H9 (cell line): Measurements from ENCODE around the gene MKNK2. TPM values are rescaled to one million over a fixed set of nuclear protein-coding genes. Genes with fewer than 3 reads are reported as not detected.

Source experiments
- DNase-seq: peaks from one replicate; pipeline ENCODE4 v3.0.0-alpha.2; 2017
- H2AFZ ChIP-seq: one replicate; pipeline ENCODE4 v1.6.1; 2013; ENCODE audit warnings: mild to moderate bottlenecking, low read length, control low read depth, moderate library complexity
- H2AK5ac ChIP-seq: 2 replicates; pipeline ENCODE4 v1.6.1; 2013; ENCODE audit warnings: low read length, control low read depth, mixed read lengths; ENCODE audit not compliant: insufficient read length
- H2BK120ac ChIP-seq: one replicate; pipeline ENCODE4 v1.6.1; 2013; ENCODE audit warnings: low read depth, mild to moderate bottlenecking, low read length, control low read depth, inconsistent platforms; ENCODE audit not compliant: poor library complexity, severe bottlenecking
- H2BK12ac ChIP-seq: 2 replicates; pipeline ENCODE4 v1.6.1; 2013; ENCODE audit warnings: low read length, control low read depth, mixed read lengths, low read depth; ENCODE audit not compliant: insufficient read length
- H2BK15ac ChIP-seq: 2 replicates; pipeline ENCODE4 v1.6.1; 2013; ENCODE audit warnings: low read depth, low read length, control low read depth
- H2BK20ac ChIP-seq: one replicate; pipeline ENCODE4 v1.6.1; 2013; ENCODE audit warnings: low read depth, mild to moderate bottlenecking, low read length, control low read depth, inconsistent platforms; ENCODE audit not compliant: poor library complexity, severe bottlenecking
- H2BK5ac ChIP-seq: 2 replicates; pipeline ENCODE4 v1.6.1; 2013; ENCODE audit warnings: low read length, control low read depth, mixed read lengths; ENCODE audit not compliant: insufficient read length
- H3K14ac ChIP-seq: 2 replicates; pipeline ENCODE4 v1.6.1; 2013; ENCODE audit warnings: low read length, control low read depth; ENCODE audit not compliant: insufficient read depth
- H3K18ac ChIP-seq: 2 replicates; pipeline ENCODE4 v1.6.1; 2013; ENCODE audit warnings: low read depth, mild to moderate bottlenecking, mixed read lengths, low read length, control low read depth; ENCODE audit not compliant: insufficient read length
- H3K23ac ChIP-seq: 2 replicates; pipeline ENCODE4 v1.6.1; 2013; ENCODE audit warnings: low read length, control low read depth, mixed read lengths, low read depth; ENCODE audit not compliant: insufficient read length
- H3K23me2 ChIP-seq: 2 replicates; pipeline ENCODE4 v1.6.1; 2013; ENCODE audit warnings: low read depth, mild to moderate bottlenecking, mixed read lengths, low read length, control low read depth; ENCODE audit not compliant: insufficient read length, poor library complexity, severe bottlenecking
- H3K27ac ChIP-seq: 2 replicates; pipeline ENCODE4 v1.5.1; 2013; ENCODE audit warnings: low read length, control low read depth, mixed read lengths, low read depth; ENCODE audit not compliant: insufficient read length
- H3K27me3 ChIP-seq: 2 replicates; pipeline ENCODE4 v1.6.1; 2013; ENCODE audit warnings: low read length, control low read depth, inconsistent platforms; ENCODE audit not compliant: insufficient read depth
- H3K4ac ChIP-seq: 2 replicates; pipeline ENCODE4 v1.6.1; 2013; ENCODE audit warnings: low read depth, mild to moderate bottlenecking, control low read depth, inconsistent platforms, low read length, moderate library complexity
- H3K4me1 ChIP-seq: 2 replicates; pipeline ENCODE4 v1.6.1; 2013; ENCODE audit warnings: low read length, control low read depth, inconsistent platforms; ENCODE audit not compliant: insufficient read depth
- H3K4me2 ChIP-seq: 2 replicates; pipeline ENCODE4 v1.6.1; 2013; ENCODE audit warnings: low read length, control low read depth, mixed read lengths; ENCODE audit not compliant: insufficient read length, insufficient read depth
- H3K56ac ChIP-seq: 2 replicates; pipeline ENCODE4 v1.6.1; 2013; ENCODE audit warnings: low read depth, mild to moderate bottlenecking, mixed read lengths, low read length, control low read depth; ENCODE audit not compliant: insufficient read length
- H3K79me1 ChIP-seq: 2 replicates; pipeline ENCODE4 v1.6.1; 2013; ENCODE audit warnings: low read depth, mild to moderate bottlenecking, moderate library complexity, low read length, control low read depth, inconsistent platforms; ENCODE audit not compliant: insufficient read depth, poor library complexity, severe bottlenecking
- H3K79me2 ChIP-seq: 2 replicates; pipeline ENCODE4 v1.6.1; 2013; ENCODE audit warnings: low read length, control low read depth, inconsistent platforms; ENCODE audit not compliant: insufficient read depth
- H3K9ac ChIP-seq: 2 replicates; pipeline ENCODE4 v1.6.1; 2013; ENCODE audit warnings: low read length, control low read depth, mixed read lengths; ENCODE audit not compliant: insufficient read length; ENCODE audit errors: extremely low read depth
- H3K9me3 ChIP-seq: one replicate; pipeline ENCODE4 v1.6.1; 2013; ENCODE audit warnings: low read depth, low read length, inconsistent platforms; ENCODE audit not compliant: control insufficient read depth
- H3T11ph ChIP-seq: one replicate; pipeline ENCODE4 v1.6.1; 2013; ENCODE audit warnings: mild to moderate bottlenecking, low read length, control low read depth, inconsistent platforms
- H4K20me1 ChIP-seq: one replicate; pipeline ENCODE4 v1.6.1; 2013; ENCODE audit not compliant: control insufficient read depth, insufficient read length, insufficient read depth
- H4K5ac ChIP-seq: 2 replicates; pipeline ENCODE4 v1.6.1; 2013; ENCODE audit warnings: low read depth, mild to moderate bottlenecking, mixed read lengths, low read length, control low read depth; ENCODE audit not compliant: insufficient read length
- H4K8ac ChIP-seq: replicated peaks from 2 replicates; pipeline ENCODE4 v1.6.1; 2013; ENCODE audit warnings: low read length, control low read depth, mixed read lengths, low read depth; ENCODE audit not compliant: insufficient read length
- H4K91ac ChIP-seq: 2 replicates; pipeline ENCODE4 v1.6.1; 2013; ENCODE audit warnings: low read depth, mild to moderate bottlenecking, moderate library complexity, mixed read lengths, low read length, control low read depth; ENCODE audit not compliant: insufficient read length
- H3K27ac Mint-ChIP-seq, 3 experiments: 2 replicates in 2 of 3; 3 replicates in 1 of 3; pipeline ENCODE4 v1.8.0; 2020 to 2021; ENCODE audit warnings: mixed read lengths in 3 of 3, mild to moderate bottlenecking in 1 of 3, moderate library complexity in 1 of 3
- H3K27me3 Mint-ChIP-seq: 2 replicates; pipeline ENCODE4 v1.8.0; 2021; ENCODE audit warnings: low read depth, mild to moderate bottlenecking, moderate library complexity, mixed read lengths
- H3K36me3 Mint-ChIP-seq, 3 experiments: 2 replicates in 2 of 3; 3 replicates in 1 of 3; pipeline ENCODE4 v1.8.0; 2020 to 2021; ENCODE audit warnings: low read depth in 3 of 3, mixed read lengths in 3 of 3; ENCODE audit not compliant: insufficient read depth in 1 of 3
- H3K4me1 Mint-ChIP-seq, 2 experiments: 2 replicates each; pipeline ENCODE4 v1.8.0; 2020; ENCODE audit warnings: mixed read lengths in 2 of 2
- H3K4me3 Mint-ChIP-seq, 2 experiments: 2 replicates in 1 of 2; 3 replicates in 1 of 2; pipeline ENCODE4 v1.8.0; 2020 to 2021; ENCODE audit warnings: mild to moderate bottlenecking in 2 of 2, mixed read lengths in 2 of 2, moderate library complexity in 1 of 2
- H3K9me3 Mint-ChIP-seq, 2 experiments: 2 replicates in 1 of 2; 3 replicates in 1 of 2; pipeline ENCODE4 v1.8.0; 2020; ENCODE audit warnings: mild to moderate bottlenecking in 2 of 2, mixed read lengths in 2 of 2, moderate library complexity in 1 of 2
- CTCF ChIP-seq: fragments of 200-600 bp; sonication (generic); conservative IDR thresholded peaks from 3 replicates; pipeline ENCODE4 v1.8.0; 2021; ENCODE audit warnings: antibody characterized with exemption, mild to moderate bottlenecking
- WGBS: extraction: QIAGEN DNeasy Blood & Tissue Kit; methylation state at CpG from one replicate; pipeline ENCODE4 v1.1.7; 2013; ENCODE audit warnings: missing lambda C conversion rate, low lambda C conversion rate, mixed read lengths; ENCODE audit not compliant: insufficient read length; ENCODE audit errors: extremely low coverage; 5-methylcytosine and 5-hydroxymethylcytosine counted together
- total RNA-seq: library from RNA; stranded (reverse); gene quantifications from 2 replicates; pipeline ENCODE4 v1.2.1, GENCODE V29; 2021

Gene MKNK2
- total RNA-seq, 1 experiment from 2014 or later = 153 TPM

- peak; percentile 24 for DNase-seq
- H3K14ac ChIP-seq = no peak overlapping the region
- no peak overlapping the region for H3K4me3 Mint-ChIP-seq
These were observed 12.6 kb downstream of the MKNK2 start for GRCh38 chr19:2038284-2039088.

More at GRCh38 chr19:2038284-2039088, 12.6 kb downstream of the MKNK2 start:
- Histone ChIP-seq H3K79me2 (no peaks in the 10 kb centered on the region), H2BK15ac (no peak overlapping the region), H3K79me1 (peaks cover 4% of the 10 kb centered on the region), H3K56ac (no peak overlapping the region), H3K23ac (no peak overlapping the region), H4K5ac (no peak overlapping the region), H4K20me1 (peaks cover 2% of the 10 kb centered on the region), H3K27ac (no peak overlapping the region), H3K23me2 (no peaks in the 10 kb centered on the region), H3K9ac (no peak overlapping the region), H2AFZ (no peak overlapping the region), H3K18ac (no peak overlapping the region), H3T11ph (no peak overlapping the region), H3K4ac (no peak overlapping the region), H2BK20ac (no peak overlapping the region), H2AK5ac (no peak overlapping the region), H3K27me3 (no peaks in the 10 kb centered on the region), H2BK5ac (no peak overlapping the region), H3K4me1 (no peaks in the 10 kb centered on the region; the same call in 1 of the 2 replicates), H2BK120ac (no peak overlapping the region), H3K4me2 (no peak overlapping the region), H3K9me3 (no peaks in the 10 kb centered on the region), H2BK12ac (no peak overlapping the region), H4K91ac (no peak overlapping the region), H4K8ac (no peak overlapping the region)
- H3K4me1 Mint-ChIP-seq = peaks cover 10 to 28% of the 10 kb centered on the region in 2 experiments
- no peaks in the 10 kb centered on the region; the same call in 1 of the 2 replicates for H3K27me3 Mint-ChIP-seq
- no CpG with 5 or more reads among the region's 44 CpGs for WGBS
- peaks cover 6 to 10% of the 10 kb centered on the region in 2 experiments; a peak in 4 of 5 replicates for H3K9me3 Mint-ChIP-seq
- TF ChIP-seq CTCF = no peak
- H3K27ac Mint-ChIP-seq = no peak overlapping the region
- peaks cover 5 to 25% (median 22%) of the 10 kb centered on the region in 3 experiments for H3K36me3 Mint-ChIP-seq
